ENCODE results near the gene SLC38A9.

Gene SLC38A9

GRCh38 chr5:55585206-55585610, 126.9 kb downstream of the SLC38A9 start:
- TF ChIP-seq, protein P1, sequence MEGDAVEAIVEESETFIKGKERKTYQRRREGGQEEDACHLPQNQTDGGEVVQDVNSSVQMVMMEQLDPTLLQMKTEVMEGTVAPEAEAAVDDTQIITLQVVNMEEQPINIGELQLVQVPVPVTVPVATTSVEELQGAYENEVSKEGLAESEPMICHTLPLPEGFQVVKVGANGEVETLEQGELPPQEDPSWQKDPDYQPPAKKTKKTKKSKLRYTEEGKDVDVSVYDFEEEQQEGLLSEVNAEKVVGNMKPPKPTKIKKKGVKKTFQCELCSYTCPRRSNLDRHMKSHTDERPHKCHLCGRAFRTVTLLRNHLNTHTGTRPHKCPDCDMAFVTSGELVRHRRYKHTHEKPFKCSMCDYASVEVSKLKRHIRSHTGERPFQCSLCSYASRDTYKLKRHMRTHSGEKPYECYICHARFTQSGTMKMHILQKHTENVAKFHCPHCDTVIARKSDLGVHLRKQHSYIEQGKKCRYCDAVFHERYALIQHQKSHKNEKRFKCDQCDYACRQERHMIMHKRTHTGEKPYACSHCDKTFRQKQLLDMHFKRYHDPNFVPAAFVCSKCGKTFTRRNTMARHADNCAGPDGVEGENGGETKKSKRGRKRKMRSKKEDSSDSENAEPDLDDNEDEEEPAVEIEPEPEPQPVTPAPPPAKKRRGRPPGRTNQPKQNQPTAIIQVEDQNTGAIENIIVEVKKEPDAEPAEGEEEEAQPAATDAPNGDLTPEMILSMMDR (IDR thresholded peaks at IDR 0.05): no peak
- intact Hi-C loops (cut with DNase I; ENCODE audit: low total_unique reads): no loop called here
- no peak overlapping the region for H3K4me3 ChIP-seq
- H3K9me3 ChIP-seq: no peaks in the 10 kb centered on the region
- no peaks in the 10 kb centered on the region for H3K4me1 ChIP-seq
- no peaks in the 10 kb centered on the region for H3K27me3 ChIP-seq
- no peaks in the 10 kb centered on the region for H3K36me3 ChIP-seq
- no peak overlapping the region for H3K27ac ChIP-seq
- no peak for DNase-seq

DNA sequence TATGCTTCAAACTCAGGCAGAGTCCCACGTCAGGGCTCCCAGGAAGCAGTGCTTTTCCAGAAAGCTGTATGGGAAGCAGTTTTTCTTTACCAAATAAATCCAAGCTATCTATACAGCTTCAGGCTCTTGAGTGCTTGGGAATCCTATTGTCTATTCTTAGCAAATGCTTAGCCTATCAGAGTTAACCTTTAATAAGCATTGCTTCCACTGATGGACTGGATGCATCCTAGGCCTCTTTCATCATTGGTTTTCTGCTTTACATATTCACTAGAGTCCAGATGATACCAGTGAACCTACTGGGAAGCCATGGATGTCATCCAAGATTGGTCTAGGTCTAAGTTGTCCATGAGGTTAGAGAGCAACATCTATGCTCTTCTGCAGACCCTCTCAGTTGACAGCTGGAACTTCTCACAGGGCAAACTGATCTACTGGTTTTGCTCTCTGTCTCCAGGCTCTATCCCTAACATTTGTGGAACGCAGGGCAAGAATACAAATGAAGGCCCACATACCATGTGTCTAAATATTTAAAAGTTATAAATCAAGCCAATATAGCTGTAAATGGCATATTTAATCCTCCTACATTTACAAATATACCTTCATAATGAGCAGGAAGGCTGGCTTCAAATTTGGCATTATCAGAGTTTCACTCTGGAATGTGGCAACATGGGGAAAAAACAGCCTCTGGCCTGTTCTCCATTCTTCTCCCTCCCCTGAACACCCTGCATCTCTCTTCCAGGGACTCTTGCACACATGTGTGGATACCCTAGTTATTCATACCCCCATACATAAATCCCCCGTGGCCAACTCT, 127.5 kb downstream of the SLC38A9 start:
- TF ChIP-seq, protein P1 (IDR thresholded peaks at IDR 0.05): no peak
- intact Hi-C loops (cut with DNase I; ENCODE audit: low total_unique reads): no loop called here
- peaks cover 0 to 1% (median 0%) of the 10 kb centered on the region in 4 donors for H3K4me1 ChIP-seq
- no peak for DNase-seq
- no peaks in the 10 kb centered on the region for H3K27me3 ChIP-seq
- H3K9me3 ChIP-seq: no peaks in the 10 kb centered on the region
- no peak overlapping the region for H3K4me3 ChIP-seq
- H3K27ac ChIP-seq: no peak overlapping the region
- no peaks in the 10 kb centered on the region for H3K36me3 ChIP-seq

DNA sequence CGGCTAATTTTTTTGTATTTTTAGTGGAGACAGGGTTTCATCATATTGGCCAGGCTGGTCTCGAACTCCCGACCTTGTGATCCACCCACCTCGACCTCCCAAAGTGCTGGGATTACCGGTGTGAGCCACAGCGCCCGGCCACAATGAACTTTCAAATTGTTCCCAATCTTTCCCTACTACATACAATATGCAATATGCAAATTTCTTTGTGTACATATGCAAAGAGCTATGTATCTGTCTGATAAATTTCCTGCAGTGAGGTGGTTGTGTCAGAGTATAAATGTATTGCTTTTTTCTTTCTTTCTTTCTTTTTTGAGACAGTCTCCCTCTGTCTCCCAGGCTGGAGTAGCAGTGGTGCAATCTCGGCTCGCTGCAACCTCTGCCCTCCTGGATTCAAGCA, 128.5 kb downstream of the SLC38A9 start:
- TF ChIP-seq, protein P1 (IDR thresholded peaks at IDR 0.05): no peak
- no peaks in the 10 kb centered on the region for H3K9me3 ChIP-seq
- DNase-seq: no peak
- no peak overlapping the region for H3K4me3 ChIP-seq
- no peaks in the 10 kb centered on the region for H3K36me3 ChIP-seq
- intact Hi-C loops (cut with DNase I; ENCODE audit: low total_unique reads): no loop called here
- H3K27me3 ChIP-seq: no peaks in the 10 kb centered on the region
- H3K4me1 ChIP-seq: peaks cover 0 to 11% (median 4%) of the 10 kb centered on the region in 4 donors
- no peak overlapping the region for H3K27ac ChIP-seq

DNA sequence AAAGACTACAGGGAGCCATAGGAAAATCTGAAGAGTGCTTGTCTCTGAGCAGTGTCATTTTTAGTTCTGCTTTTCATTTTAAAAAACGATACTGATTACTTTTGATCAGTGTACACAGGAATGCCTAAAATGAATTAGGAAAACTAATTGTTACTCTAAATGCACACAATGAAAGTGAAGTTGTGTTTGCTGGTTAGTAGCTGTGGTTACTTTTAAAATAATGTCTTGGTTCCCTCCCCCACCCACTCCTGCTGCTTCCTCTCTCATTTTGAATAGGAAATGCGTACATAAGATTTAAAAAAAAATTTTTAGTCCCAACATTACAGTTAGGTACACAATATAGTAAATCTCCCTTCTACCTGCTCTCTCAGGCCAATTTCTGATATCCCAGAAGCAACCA, 129.9 kb downstream of the SLC38A9 start:
- DNase-seq: no peak
- intact Hi-C loops (cut with DNase I; ENCODE audit: low total_unique reads): no loop called here
- no peak overlapping the region for H3K27ac ChIP-seq
- H3K36me3 ChIP-seq: no peaks in the 10 kb centered on the region
- no peaks in the 10 kb centered on the region for H3K27me3 ChIP-seq
- H3K9me3 ChIP-seq: no peaks in the 10 kb centered on the region
- peaks cover 0 to 24% (median 17%) of the 10 kb centered on the region in 4 donors for H3K4me1 ChIP-seq
- no peak overlapping the region for H3K4me3 ChIP-seq
- TF ChIP-seq, protein P1 (IDR thresholded peaks at IDR 0.05): no peak

DNA sequence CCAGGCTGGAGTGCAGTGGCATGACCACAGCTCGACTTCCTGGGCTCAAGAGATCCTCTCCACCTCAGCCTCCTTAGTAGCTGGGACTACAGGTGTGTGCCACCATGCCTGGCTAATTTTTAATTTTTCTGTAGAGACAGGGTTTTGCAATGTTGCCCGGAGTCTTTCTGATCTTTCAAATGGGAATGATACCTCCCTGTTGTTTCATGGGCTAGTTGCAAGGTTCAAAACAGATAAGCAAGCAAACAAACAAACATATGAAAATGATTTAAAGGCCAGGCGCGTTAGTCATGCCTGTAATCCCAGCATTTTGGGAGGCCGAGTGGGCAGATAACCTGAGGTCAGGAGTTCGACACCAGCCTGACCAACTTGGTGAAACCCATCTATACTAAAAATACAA, 132.1 kb downstream of the SLC38A9 start:
- intact Hi-C loops (cut with DNase I; ENCODE audit: low total_unique reads): no loop called here
- no peak for DNase-seq
- no peaks in the 10 kb centered on the region for H3K36me3 ChIP-seq
- H3K4me3 ChIP-seq: no peak overlapping the region
- no peaks in the 10 kb centered on the region for H3K27me3 ChIP-seq
- no peak overlapping the region for H3K27ac ChIP-seq
- TF ChIP-seq, protein P1 (IDR thresholded peaks at IDR 0.05): no peak
- peaks cover 0 to 41% (median 23%) of the 10 kb centered on the region in 4 donors for H3K4me1 ChIP-seq
- H3K9me3 ChIP-seq: no peaks in the 10 kb centered on the region

Measured in tibial artery (tissue), 4 donors.